ENCODE measurements around the gene UHRF1. TPM values are rescaled to one million over a fixed set of nuclear protein-coding genes. Genes with fewer than 3 reads are reported as not detected.
"Not testable (repeated sequence)": the region's sequence is repeated elsewhere in the genome, so short reads cannot be mapped to it uniquely, and the experiment has no call there.

UHRF1 gene
- total RNA-seq, 1 donor from 2014 or later = 5.3 TPM

- no peaks in the 10 kb centered on the region for H3K27me3 ChIP-seq (ENCODE audit: control insufficient read depth, insufficient read depth, low read length)
- H3K36me3 ChIP-seq (ENCODE audit: control insufficient read depth, insufficient read depth, low read length) = peaks cover 2% of the 10 kb centered on the region
- peak overlapping the region; percentile 64 for H3K4me3 ChIP-seq (ENCODE audit: low read depth, low read length)
- FAIRE-seq = no peak
- peak; percentile 22 for DNase-seq (ENCODE audit: low read depth)
- no peak for TF ChIP-seq CTCF (IDR thresholded peaks at IDR 0.05; ENCODE audit: insufficient read depth, low read length, severe bottlenecking)
Observed at GRCh38 chr19:4970558-4971423, 61.5 kb downstream of the UHRF1 start.

DNA sequence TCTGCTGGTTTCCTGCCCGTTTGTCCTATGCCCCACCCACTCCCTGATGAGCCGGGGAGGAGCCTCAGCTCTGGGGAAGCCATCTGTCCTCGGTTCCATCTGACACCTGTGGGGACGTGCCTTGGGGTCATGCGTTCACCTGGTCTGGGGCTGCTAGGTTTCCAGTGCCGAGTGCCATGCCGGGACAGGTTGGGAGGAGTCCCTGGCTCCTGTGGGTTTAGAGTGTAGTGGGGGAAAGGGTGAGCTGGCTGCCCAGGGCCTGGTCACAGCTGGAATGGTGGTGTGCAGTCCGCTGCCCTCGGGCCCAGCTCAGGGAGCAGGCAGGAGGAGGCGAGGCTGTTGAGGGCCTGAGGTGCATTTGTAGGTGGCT, 62.1 kb downstream of the UHRF1 start:
- FAIRE-seq (no peak), DNase-seq (ENCODE audit: low read depth) (peak; percentile 28)
- Histone ChIP-seq H3K4me3 (ENCODE audit: low read depth, low read length) (peak overlapping the region; percentile 64), H3K27me3 (ENCODE audit: control insufficient read depth, insufficient read depth, low read length) (no peaks in the 10 kb centered on the region), H3K36me3 (ENCODE audit: control insufficient read depth, insufficient read depth, low read length) (peaks cover 2% of the 10 kb centered on the region)
- no peak for TF ChIP-seq CTCF (IDR thresholded peaks at IDR 0.05; ENCODE audit: insufficient read depth, low read length, severe bottlenecking)

GRCh38 chr19:4971816-4972495, 62.7 kb downstream of the UHRF1 start:
- FAIRE-seq (no peak), DNase-seq (ENCODE audit: low read depth) (no peak)
- TF ChIP-seq CTCF (IDR thresholded peaks at IDR 0.05; ENCODE audit: insufficient read depth, low read length, severe bottlenecking) = no peak
- H3K4me3 ChIP-seq (ENCODE audit: low read depth, low read length) = no peak overlapping the region
- no peaks in the 10 kb centered on the region for H3K27me3 ChIP-seq (ENCODE audit: control insufficient read depth, insufficient read depth, low read length)
- peaks cover 2% of the 10 kb centered on the region for H3K36me3 ChIP-seq (ENCODE audit: control insufficient read depth, insufficient read depth, low read length)

GRCh38 chr19:4972509-4973230, 63.4 kb downstream of the UHRF1 start:
- Histone ChIP-seq H3K27me3 (ENCODE audit: control insufficient read depth, insufficient read depth, low read length) (no peaks in the 10 kb centered on the region), H3K4me3 (ENCODE audit: low read depth, low read length) (no peak overlapping the region), H3K36me3 (ENCODE audit: control insufficient read depth, insufficient read depth, low read length) (peaks cover 3% of the 10 kb centered on the region)
- FAIRE-seq = no peak
- TF ChIP-seq CTCF (IDR thresholded peaks at IDR 0.05; ENCODE audit: insufficient read depth, low read length, severe bottlenecking) = no peak
- peak; percentile 48 for DNase-seq (ENCODE audit: low read depth)

GRCh38 chr19:4974880-4975469, 65.7 kb downstream of the UHRF1 start:
- no peak for TF ChIP-seq CTCF (IDR thresholded peaks at IDR 0.05; ENCODE audit: insufficient read depth, low read length, severe bottlenecking)
- Histone ChIP-seq H3K4me3 (ENCODE audit: low read depth, low read length) (no peak overlapping the region), H3K36me3 (ENCODE audit: control insufficient read depth, insufficient read depth, low read length) (peaks cover 4% of the 10 kb centered on the region), H3K27me3 (ENCODE audit: control insufficient read depth, insufficient read depth, low read length) (no peaks in the 10 kb centered on the region)
- DNase-seq (ENCODE audit: low read depth) (no peak), FAIRE-seq (no peak)

DNA sequence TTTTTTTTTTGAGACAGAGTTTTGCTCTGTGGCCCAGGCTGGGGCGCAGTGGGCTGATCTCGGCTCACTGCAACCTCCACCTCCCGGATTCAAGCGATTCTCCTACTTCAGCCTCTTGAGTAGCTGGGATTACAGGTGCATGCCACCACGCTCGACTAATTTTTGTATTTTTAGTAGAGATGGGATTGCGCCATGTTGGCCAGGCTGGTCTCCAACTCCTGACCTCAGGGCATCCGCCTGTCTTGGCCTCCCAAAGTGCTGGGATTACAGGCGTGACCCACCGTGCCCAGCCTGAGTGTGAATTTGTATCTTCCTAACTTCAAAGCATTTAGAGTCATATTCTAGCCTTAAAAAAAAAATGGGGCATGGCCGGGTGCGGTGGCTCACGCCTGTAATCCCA, 66.3 kb downstream of the UHRF1 start:
- not testable (repeated sequence) for H3K4me3 ChIP-seq (ENCODE audit: low read depth, low read length); FAIRE-seq; H3K36me3 ChIP-seq (ENCODE audit: control insufficient read depth, insufficient read depth, low read length); H3K27me3 ChIP-seq (ENCODE audit: control insufficient read depth, insufficient read depth, low read length); DNase-seq (ENCODE audit: low read depth)
